NCI-H1092 (cell line): Measurements from ENCODE around the gene WDR91.
"Not testable (repeated sequence)": the region's sequence is repeated elsewhere in the genome, so short reads cannot be mapped to it uniquely, and the experiment has no call there.

Source experiments
- DNase-seq: peaks from one replicate; lab custom pipeline; 2025; lab: John Stamatoyannopoulos, UW

Gene WDR91

DNA sequence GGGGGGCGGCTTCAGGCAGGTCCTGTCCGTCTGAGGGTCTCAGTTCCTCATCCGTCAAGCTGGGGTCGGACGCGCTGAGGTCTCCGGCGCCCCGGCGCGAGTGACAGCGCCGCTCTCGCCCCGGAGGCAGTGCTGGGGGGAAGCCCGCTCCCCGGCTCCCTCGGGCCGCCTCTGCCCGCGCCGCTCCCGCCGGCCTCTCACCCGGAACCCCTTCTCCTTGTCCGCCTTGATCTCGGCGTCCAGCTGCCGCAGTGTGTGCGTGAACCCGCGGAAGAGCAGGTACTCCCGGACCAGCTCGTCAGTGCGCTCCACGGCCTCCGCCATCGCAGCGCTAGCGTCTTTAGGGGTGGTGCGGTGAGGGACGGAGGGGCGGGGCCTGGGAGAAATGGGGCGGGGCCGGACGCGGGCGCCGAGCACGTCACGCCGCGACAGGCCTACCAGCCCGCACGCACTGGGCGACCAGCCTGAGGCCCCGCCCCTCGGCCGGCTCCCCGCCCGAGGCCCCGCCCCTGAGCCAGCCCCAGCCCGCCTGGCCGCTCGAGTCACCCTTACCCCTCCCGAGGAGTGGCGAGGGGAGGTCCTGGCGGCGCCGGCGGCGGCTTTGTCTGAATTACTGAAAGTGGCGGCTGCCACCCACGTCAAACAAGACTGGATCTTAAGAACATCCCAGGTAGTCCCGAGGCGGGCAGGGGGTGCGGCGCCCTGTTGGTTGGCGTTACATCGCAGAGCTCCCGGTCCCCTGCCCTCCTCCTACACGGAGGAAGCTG is at the start of gene WDR91:
WDR91 (minus strand) TSS at position 348 of the 767 bp plus-strand sequence; CDS start at position 324, 24 bp downstream.
- peak; percentile 91 for DNase-seq

DNA sequence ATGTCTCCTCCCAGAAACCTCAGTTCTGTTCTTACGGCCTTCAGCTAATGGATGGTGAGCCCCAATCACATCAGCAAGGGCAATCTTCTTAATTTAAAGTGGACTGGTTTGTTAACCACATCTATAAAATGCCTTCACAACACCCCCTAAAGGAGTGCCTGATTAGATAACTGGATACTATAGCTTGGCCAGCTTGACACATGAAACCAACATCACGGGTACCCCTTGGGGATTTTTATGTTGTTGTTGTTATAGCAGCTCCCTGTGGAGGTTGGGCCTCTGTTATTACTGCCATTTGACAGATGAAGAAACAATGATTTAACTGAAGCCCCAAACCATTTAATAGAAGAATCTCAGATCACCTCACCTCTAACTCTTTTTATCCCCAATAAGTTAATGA is 49.1 kb upstream of the WDR91 start:
- no peak for DNase-seq

- DNase-seq: no peak
Measured at GRCh38 chr7:135259702-135260101, 48.4 kb upstream of the WDR91 start.

DNA sequence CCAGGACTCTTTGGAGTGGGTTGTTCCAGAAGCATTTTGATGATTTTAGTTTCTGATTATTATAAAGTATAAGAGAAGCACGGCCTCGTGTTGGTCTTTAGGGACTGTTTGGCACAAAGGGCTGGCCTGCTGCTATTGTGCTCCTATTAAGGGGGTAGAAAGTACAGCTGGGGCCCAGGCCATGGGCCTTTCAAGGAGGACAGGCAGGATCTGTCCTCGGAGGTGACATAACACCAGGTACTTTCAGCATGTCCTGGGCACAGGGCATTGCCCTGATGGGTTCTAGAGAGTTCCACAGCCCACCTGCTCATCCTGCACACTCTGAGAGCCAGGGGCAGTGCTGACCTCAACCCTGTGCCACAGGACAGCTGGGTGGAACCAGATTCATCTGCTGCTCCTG is 47.3 kb upstream of the WDR91 start:
- DNase-seq: no peak

- no peak for DNase-seq
Measured at GRCh38 chr7:135257790-135258189, 46.5 kb upstream of the WDR91 start.

- DNase-seq: no peak
Measured at GRCh38 chr7:135253851-135254771, 42.8 kb upstream of the WDR91 start.

DNA sequence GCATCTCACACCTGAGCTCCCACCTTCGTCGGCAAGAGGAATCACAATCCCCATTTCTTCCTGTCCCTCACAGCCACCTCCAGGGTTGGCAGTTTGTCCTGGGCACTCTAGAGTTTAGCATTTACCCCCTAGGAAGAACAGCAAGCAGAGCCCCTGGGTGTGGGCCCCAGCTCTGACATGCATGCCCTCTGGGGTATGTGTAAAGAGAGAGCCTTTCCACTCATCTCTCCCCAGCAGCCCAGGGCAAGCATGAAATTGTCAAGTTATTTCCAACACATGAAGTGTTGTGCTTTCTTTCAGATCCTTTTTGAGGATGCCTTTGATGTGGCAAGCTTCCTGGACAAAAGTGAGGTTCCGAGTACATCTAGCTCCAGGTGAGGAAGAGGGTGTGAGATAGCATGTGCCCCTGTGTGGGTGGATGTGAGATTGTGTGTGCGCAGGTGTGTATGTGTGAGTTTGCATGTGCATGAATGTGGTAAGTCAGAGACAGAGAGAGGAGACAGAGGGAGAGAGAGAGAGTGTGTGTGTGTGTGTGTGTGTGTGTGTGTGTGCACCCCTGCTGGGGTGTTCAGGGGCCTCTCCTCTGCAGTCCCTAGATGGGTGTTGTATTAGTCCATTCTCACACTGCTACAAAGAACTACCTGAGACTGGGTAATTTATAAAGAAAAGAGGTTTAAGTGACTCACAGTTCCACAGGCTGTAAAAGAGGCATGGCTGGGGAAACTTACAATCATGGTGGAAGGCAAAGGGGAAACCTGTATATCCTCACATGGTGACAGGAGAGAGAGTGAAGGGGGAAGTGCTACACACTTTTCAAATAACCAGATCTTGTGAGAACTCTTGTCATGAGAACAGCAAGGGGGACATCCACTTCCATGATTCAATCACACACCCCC is 40.4 kb upstream of the WDR91 start:
- DNase-seq: no peak

- no peak for DNase-seq
Measured at GRCh38 chr7:135248546-135248945, 37.2 kb upstream of the WDR91 start.

DNA sequence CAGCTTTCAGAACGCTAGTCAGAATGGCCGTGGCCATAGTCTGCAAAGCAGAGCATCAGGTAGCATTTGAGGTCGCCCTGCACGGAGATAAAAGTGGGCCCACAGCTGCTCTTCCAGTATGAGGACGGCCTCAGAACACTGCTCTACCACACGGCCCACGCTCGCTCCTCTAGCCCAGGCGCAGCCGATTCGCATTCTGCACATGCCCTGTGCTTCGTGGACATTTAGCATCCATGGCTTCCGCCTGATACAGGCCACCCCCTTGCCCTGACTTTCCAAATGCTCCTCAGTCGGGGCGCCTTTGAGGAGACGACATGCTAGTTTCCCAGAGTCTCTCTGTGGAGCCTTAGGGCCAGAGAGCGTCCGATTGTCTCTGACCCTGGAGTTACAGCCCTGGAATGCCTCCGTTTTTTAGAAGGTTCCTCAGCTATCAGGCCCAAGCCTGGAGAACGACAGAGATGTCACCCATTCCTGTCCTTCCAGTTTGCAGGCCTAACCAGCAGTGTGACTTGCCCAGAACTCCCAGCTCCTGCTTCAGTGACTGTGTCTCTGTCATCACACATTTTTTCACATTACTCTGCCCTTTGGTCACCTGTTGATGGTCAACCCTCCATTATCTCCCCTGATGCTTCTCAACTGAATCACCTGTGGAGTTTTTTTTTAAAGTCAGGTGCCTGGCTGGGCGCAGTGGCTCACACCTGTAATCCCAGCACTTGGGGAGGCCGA is 36.6 kb upstream of the WDR91 start:
- no peak for DNase-seq

- no peak for DNase-seq
Measured at GRCh38 chr7:135246191-135246825, 35.0 kb upstream of the WDR91 start.

DNA sequence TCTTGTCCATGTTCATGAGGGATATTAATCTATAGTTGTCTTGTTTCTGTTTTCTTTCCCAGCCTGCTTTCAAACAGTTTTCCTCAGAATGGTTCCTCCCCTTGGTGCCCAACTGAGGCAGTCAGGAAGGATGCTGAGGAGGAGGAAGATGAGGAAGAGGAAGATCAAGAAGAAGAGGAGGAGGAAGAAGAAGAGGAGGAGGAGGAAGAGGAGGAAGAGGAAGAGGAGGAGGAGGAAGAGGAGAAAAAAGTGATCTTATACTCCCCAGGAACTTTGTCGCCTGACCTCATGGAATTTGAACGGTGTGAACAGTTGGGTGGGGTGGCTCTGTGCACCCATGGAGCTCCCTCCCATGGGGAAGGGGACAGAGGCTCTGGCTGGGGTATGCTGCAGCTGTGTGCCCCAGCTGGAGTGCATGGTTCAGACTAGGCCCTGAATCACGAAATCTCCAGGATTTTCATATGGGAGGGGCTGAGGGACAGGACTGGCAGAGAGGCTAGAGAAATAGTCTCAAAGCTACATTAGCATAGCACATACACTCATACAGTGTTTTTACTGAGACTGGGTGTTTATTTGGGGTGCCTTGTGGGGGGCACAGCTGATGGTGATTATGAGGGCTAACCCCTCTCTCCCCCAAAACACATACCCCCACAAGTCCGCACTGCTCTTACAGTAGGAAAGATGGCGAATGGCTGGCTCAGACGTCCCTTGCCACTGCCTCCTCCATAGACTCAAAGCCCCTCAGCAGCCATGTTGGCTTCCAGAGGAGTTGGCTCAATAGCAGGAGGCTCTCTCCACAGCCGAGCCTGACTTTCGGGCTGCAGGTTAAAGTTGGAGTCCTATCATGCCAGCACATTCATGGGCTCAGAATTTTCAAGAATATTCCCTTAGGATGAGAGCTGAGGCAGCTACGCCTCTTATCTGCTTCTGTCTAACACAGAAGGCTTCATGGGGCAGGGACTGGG is 34.2 kb upstream of the WDR91 start:
- DNase-seq: no peak

DNA sequence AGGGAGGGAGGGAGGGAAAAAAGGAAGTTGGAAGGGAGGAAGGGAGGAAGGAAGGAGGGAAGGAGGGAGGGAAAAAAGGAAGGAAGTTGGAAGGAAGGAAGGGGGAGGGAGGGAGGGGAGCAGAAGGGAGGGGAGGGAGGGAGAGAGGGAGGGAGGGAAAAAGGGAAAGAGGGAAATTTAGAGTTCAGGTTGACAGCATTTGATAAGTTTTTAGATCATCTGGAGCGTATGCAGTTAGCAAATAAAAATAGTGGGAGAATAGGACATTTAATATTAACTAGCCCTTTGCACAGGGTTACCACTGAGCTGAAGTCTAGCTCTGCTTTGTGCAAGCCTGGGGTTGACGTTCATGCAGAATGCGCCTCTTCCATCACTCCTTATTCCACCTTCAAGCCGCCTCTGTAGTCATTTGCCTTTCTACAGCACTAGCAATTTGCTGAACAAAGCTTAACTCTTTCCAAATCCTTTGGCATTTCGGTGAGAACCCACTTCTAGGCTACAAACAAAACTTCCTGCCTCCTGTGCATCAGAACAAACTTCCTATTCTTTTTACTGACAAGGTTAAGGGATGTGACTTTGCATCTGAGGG is 30.9 kb upstream of the WDR91 start:
- DNase-seq: no peak

DNA sequence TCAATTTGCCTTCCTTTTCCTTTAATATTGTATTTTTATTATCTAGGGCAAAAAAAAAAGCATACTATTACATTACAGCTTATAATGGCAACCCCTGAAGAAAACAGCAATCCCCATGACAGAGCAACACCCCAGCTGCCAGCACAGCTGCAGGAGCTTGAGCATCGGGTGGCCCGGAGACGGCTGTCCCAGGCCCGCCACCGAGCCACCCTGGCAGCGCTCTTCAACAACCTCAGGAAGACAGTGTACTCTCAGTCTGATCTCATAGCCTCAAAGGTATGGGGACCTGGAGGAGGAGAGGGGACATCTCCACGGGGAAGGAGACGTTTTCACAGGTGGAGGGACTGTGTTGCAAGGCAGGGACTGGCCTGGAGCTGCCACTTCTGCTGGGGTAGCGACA is 29.1 kb upstream of the WDR91 start:
- no peak for DNase-seq

GRCh38 chr7:135239263-135239662 is 27.9 kb upstream of the WDR91 start:
- DNase-seq: no peak

GRCh38 chr7:135238112-135238744 is 26.9 kb upstream of the WDR91 start:
- no peak for DNase-seq

GRCh38 chr7:135236727-135237126 is 25.4 kb upstream of the WDR91 start:
- no peak for DNase-seq

DNA sequence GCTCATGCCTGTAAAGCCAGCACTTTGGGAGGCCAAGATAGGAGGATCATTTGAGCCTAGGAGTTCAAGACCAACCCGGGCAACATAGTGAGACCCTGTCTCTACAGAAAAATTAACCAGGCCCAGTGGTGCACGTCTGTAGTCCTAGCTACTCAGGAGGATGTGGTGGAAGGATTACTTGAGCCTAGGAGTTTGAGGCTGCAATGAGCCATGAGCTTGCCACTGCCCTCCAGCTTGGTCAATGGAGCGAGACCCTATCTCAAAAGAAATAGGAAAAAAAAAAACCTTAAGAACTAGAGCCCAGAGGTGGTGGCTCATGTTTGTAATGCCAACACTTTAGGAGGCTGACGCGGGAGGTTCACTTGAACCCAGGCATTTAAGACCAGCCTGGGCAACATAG is 24.5 kb upstream of the WDR91 start:
- DNase-seq: no peak

- no peak for DNase-seq
Measured at GRCh38 chr7:135234727-135235126, 23.4 kb upstream of the WDR91 start.

DNA sequence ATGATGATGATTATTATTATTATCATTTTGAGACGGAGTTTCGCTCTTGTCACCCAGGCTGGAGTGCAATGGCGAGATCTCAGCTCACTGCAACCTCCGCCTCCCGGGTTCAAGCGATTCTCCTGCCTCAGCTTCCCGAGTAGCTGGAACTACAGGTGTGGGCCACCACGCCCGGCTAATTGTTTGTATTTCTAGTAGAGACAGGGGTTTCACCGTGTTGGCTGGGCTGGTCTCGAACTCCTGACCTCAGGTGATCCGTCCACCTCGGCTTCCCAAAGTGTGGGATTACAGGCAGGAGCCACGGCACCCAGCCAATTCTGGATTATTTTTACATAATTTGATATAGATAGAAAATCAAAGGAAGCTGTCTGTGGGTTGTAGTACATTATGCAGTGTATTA is 22.8 kb upstream of the WDR91 start:
- DNase-seq: not testable (repeated sequence)
